Measurements from ENCODE around the gene DPP6.

DPP6 gene

GRCh38 chr7:154473360-154473759 is 421.2 kb downstream of the DPP6 start:
- Histone ChIP-seq H3K9ac (no peak overlapping the region), H3K27ac (no peak overlapping the region), H4K20me1 (ENCODE audit: insufficient read depth) (no peaks in the 10 kb centered on the region), H3K79me2 (ENCODE audit: insufficient read depth, low read depth) (no peaks in the 10 kb centered on the region), H3K36me3 (ENCODE audit: insufficient read depth) (no peaks in the 10 kb centered on the region), H2AFZ (ENCODE audit: low read depth) (no peak overlapping the region), H3K4me2 (no peak overlapping the region), H3K4me3 (IDR thresholded peaks at IDR 0.05; ENCODE audit: insufficient read depth, low read depth, low read length) (no peak overlapping the region), H3K27me3 (ENCODE audit: insufficient read depth, low read depth) (no peaks in the 10 kb centered on the region), H3K4me1 (ENCODE audit: low read depth, poor library complexity, severe bottlenecking) (no peaks in the 10 kb centered on the region)
- no peak for TF ChIP-seq CTCF (conservative IDR thresholded peaks at IDR 0.05; ENCODE audit: low read depth, low read length)

GRCh38 chr7:154474903-154475520 is 422.8 kb downstream of the DPP6 start:
- no peaks in the 10 kb centered on the region for H3K4me1 ChIP-seq (ENCODE audit: low read depth, poor library complexity, severe bottlenecking)
- H3K4me2 ChIP-seq: no peak overlapping the region
- H3K4me3 ChIP-seq (IDR thresholded peaks at IDR 0.05; ENCODE audit: insufficient read depth, low read depth, low read length): no peak overlapping the region
- H3K79me2 ChIP-seq (ENCODE audit: insufficient read depth, low read depth): no peaks in the 10 kb centered on the region
- no peak for TF ChIP-seq CTCF (conservative IDR thresholded peaks at IDR 0.05; ENCODE audit: low read depth, low read length)
- no peak overlapping the region for H3K9ac ChIP-seq
- no peak overlapping the region for H3K27ac ChIP-seq
- no peaks in the 10 kb centered on the region for H3K36me3 ChIP-seq (ENCODE audit: insufficient read depth)
- H3K27me3 ChIP-seq (ENCODE audit: insufficient read depth, low read depth): peaks cover 4% of the 10 kb centered on the region; the same call in 1 of the 2 replicates
- no peak overlapping the region for H2AFZ ChIP-seq (ENCODE audit: low read depth)
- H4K20me1 ChIP-seq (ENCODE audit: insufficient read depth): no peaks in the 10 kb centered on the region

- no peak overlapping the region for H2AFZ ChIP-seq (ENCODE audit: low read depth)
- TF ChIP-seq CTCF (conservative IDR thresholded peaks at IDR 0.05; ENCODE audit: low read depth, low read length): no peak
Measured at GRCh38 chr7:154475864-154476263, 423.7 kb downstream of the DPP6 start.

DNA sequence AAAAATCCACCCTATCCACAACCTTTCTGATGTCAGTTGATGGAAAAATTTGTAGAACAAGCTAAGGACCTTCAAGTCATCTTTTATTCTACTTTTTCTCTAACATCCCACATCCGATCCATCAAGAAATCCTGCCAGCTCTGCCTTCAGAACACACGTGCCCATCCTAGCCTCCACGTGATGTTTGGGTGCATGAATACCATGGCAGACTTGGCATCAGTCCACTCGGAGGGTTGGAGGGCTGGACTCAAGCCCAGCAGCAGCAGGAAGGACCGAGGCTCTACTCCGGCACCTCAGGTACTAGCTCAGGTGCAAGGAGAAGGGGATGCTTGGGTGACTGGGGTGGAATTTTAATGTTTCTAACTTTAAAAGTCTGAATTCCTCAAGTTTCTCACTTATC is 428.6 kb downstream of the DPP6 start:
- Histone ChIP-seq H3K9ac (no peak overlapping the region), H3K36me3 (ENCODE audit: insufficient read depth) (no peaks in the 10 kb centered on the region), H3K27me3 (ENCODE audit: insufficient read depth, low read depth) (peaks cover 4% of the 10 kb centered on the region; the same call in 1 of the 2 replicates), H4K20me1 (ENCODE audit: insufficient read depth) (no peaks in the 10 kb centered on the region), H3K4me2 (no peak overlapping the region), H3K79me2 (ENCODE audit: insufficient read depth, low read depth) (no peaks in the 10 kb centered on the region), H3K4me3 (IDR thresholded peaks at IDR 0.05; ENCODE audit: insufficient read depth, low read depth, low read length) (no peak overlapping the region), H3K4me1 (ENCODE audit: low read depth, poor library complexity, severe bottlenecking) (no peaks in the 10 kb centered on the region), H2AFZ (ENCODE audit: low read depth) (no peak overlapping the region), H3K27ac (no peak overlapping the region)
- TF ChIP-seq CTCF (conservative IDR thresholded peaks at IDR 0.05; ENCODE audit: low read depth, low read length): no peak

More at GRCh38 chr7:154475864-154476263, 423.7 kb downstream of the DPP6 start:
- Histone ChIP-seq H3K4me1 (ENCODE audit: low read depth, poor library complexity, severe bottlenecking) (no peaks in the 10 kb centered on the region), H3K27ac (no peak overlapping the region), H3K36me3 (ENCODE audit: insufficient read depth) (no peaks in the 10 kb centered on the region), H3K4me2 (no peak overlapping the region), H3K27me3 (ENCODE audit: insufficient read depth, low read depth) (peaks cover 4% of the 10 kb centered on the region; the same call in 1 of the 2 replicates), H4K20me1 (ENCODE audit: insufficient read depth) (no peaks in the 10 kb centered on the region), H3K79me2 (ENCODE audit: insufficient read depth, low read depth) (no peaks in the 10 kb centered on the region), H3K4me3 (IDR thresholded peaks at IDR 0.05; ENCODE audit: insufficient read depth, low read depth, low read length) (no peak overlapping the region), H3K9ac (no peak overlapping the region)
